ENCODE measurements around the gene TEX22. TPM values are rescaled to one million over a fixed set of nuclear protein-coding genes. Genes with fewer than 3 reads are reported as not detected.

TEX22 gene
- total and polyA plus RNA-seq, 2 donors (not counting 1 experiment from before 2014, with no cell fraction given) = 1.7 to 7.0 TPM

DNA sequence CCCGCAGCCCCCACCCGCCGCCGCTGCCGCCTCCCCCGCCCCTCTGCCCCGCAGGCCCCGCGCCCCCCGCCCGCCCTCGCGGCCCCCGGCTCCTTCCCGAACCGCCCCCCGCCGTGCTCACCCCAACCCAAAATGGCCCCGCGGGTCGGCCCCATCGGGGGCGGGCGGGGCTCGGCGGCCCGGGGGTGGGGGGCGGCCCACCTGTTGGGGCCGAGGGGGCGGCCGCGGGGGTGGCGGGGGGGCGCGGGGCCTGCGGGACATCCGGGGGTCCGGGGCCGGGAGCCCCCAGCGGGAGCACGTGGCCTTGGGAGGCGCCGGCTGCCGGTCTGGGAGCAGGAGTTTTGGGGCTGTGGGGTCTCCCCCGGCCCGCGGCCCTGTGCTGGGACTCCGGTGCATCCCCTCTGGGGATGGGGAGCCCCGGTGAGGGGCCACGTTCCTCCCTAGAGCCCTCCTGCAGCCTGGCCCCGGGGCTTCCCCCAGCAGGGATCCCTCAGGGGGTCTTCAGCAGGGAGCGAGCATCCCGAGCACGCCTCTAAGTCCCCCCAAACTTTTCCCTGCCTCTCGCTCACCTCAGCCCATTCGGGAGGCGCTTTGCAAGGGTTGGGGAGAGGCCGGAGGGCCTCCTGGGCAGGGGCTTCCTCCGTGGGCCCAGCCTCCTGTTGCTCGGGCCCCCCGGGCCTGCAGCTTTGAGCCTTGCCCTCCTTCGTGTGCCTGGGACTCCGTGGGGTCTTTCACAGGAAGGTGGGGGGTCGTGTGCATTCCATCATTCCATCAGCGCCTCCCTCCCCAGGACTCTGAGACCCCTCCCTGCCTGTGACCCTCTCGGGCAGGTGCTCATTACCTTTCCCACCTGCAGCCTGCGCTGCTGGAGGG, 22.0 kb downstream of the TEX22 start:
- POLR2A ChIA-PET = interaction anchor here (1.2 kb wide), 1 partner anchor 25 kb away, joined by 3 read pairs; no protein-coding TSS in a partner anchor
- peak overlapping the region; percentile 46 for H2AFZ ChIP-seq (ENCODE audit: insufficient read depth, low read depth, low read length, poor library complexity, severe bottlenecking)

More for the DNA sequence above, 22.0 kb downstream of the TEX22 start:
- Histone ChIP-seq H3K9ac (ENCODE audit: low read length) (peak overlapping the region; percentile 67), H3K27ac (ENCODE audit: low read length in 2 of 2) (peak overlapping the region in 1 of 2 donors; percentile 43), H3K4me1 (ENCODE audit: control insufficient read depth in 2 of 2, insufficient read depth in 2 of 2, low read length in 2 of 2) (peaks cover 30 to 33% of the 10 kb centered on the region in 2 donors), H4K20me1 (ENCODE audit: control insufficient read depth, insufficient read depth, low read length, poor library complexity, severe bottlenecking) (peaks cover 34% of the 10 kb centered on the region), H3K36me3 (replicated peaks in 1 of 2; ENCODE audit: control extremely low read depth in 1 of 2, control insufficient read depth in 1 of 2, extremely low read depth in 1 of 2, insufficient read depth in 2 of 2, low read length in 1 of 2) (no peaks in the 10 kb centered on the region), H3K9me3 (ENCODE audit: control extremely low read depth in 1 of 3, control insufficient read depth in 2 of 3, insufficient read depth in 1 of 3, low read length in 2 of 3) (no peaks in the 10 kb centered on the region), H3K27me3 (replicated peaks in 1 of 4; ENCODE audit: control extremely low read depth in 1 of 4, control insufficient read depth in 3 of 4, insufficient read depth in 4 of 4, low read length in 3 of 4) (peaks cover 0 to 5% (median 2%) of the 10 kb centered on the region in 4 experiments), H3K79me2 (ENCODE audit: control insufficient read depth, insufficient read depth, low read length) (peaks cover 54% of the 10 kb centered on the region), H3K4me3 (ENCODE audit: control extremely low read depth in 1 of 5, extremely low read depth in 1 of 5, insufficient read depth in 1 of 5, low read depth in 2 of 5, low read length in 4 of 5) (peak overlapping the region in 4 of 5 experiments; percentile 55 to 68 (median 63)), H3K4me2 (replicated peaks; ENCODE audit: low read depth, low read length, poor library complexity, severe bottlenecking) (peak overlapping the region; percentile 91)
- intact Hi-C loops (cut with micrococcal nuclease) = no loop called here
- CTCF ChIA-PET = interaction anchor here (0.9 to 1.5 kb wide), 2 partner anchors 60 to 70 kb away, joined by 3 to 6 read pairs; no protein-coding TSS in a partner anchor
- DNase-seq (no peak), ATAC-seq (ENCODE audit: low read depth) (no peak)
- Mint-ChIP-seq H3K27me3 (no peaks in the 10 kb centered on the region), H3K27ac (peak overlapping the region; percentile 84), H3K9me3 (ENCODE audit: insufficient read depth) (no peaks in the 10 kb centered on the region), H3K4me1 (peaks cover 38% of the 10 kb centered on the region), H3K4me3 (peak overlapping the region; percentile 85)
- whole genome bisulfite sequencing (ENCODE audit: insufficient coverage) = 4% methylated on average over 27 of the region's 67 CpGs
- TF ChIP-seq, protein P1, sequence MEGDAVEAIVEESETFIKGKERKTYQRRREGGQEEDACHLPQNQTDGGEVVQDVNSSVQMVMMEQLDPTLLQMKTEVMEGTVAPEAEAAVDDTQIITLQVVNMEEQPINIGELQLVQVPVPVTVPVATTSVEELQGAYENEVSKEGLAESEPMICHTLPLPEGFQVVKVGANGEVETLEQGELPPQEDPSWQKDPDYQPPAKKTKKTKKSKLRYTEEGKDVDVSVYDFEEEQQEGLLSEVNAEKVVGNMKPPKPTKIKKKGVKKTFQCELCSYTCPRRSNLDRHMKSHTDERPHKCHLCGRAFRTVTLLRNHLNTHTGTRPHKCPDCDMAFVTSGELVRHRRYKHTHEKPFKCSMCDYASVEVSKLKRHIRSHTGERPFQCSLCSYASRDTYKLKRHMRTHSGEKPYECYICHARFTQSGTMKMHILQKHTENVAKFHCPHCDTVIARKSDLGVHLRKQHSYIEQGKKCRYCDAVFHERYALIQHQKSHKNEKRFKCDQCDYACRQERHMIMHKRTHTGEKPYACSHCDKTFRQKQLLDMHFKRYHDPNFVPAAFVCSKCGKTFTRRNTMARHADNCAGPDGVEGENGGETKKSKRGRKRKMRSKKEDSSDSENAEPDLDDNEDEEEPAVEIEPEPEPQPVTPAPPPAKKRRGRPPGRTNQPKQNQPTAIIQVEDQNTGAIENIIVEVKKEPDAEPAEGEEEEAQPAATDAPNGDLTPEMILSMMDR (IDR thresholded peaks at IDR 0.05) = no peak
- no peak for TF ChIP-seq EZH2 (IDR thresholded peaks at IDR 0.05; ENCODE audit: borderline replicate concordance, insufficient read depth, low read depth, low read length, poor library complexity, severe bottlenecking)
